ENCODE measurements around the gene IRF2BPL.

IRF2BPL gene

GRCh38 chr14:77043984-77044485 lies 15.5 kb upstream of the IRF2BPL start:
- no peak for DNase-seq (ENCODE audit: insufficient read length, low spot score)
- TF ChIP-seq, protein P1, sequence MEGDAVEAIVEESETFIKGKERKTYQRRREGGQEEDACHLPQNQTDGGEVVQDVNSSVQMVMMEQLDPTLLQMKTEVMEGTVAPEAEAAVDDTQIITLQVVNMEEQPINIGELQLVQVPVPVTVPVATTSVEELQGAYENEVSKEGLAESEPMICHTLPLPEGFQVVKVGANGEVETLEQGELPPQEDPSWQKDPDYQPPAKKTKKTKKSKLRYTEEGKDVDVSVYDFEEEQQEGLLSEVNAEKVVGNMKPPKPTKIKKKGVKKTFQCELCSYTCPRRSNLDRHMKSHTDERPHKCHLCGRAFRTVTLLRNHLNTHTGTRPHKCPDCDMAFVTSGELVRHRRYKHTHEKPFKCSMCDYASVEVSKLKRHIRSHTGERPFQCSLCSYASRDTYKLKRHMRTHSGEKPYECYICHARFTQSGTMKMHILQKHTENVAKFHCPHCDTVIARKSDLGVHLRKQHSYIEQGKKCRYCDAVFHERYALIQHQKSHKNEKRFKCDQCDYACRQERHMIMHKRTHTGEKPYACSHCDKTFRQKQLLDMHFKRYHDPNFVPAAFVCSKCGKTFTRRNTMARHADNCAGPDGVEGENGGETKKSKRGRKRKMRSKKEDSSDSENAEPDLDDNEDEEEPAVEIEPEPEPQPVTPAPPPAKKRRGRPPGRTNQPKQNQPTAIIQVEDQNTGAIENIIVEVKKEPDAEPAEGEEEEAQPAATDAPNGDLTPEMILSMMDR (IDR thresholded peaks at IDR 0.05; ENCODE audit: insufficient read depth, missing control alignments), result no peak
- FAIRE-seq, result no peak

- FAIRE-seq (no peak), DNase-seq (ENCODE audit: insufficient read length, low spot score) (no peak)
- TF ChIP-seq, protein P1 (IDR thresholded peaks at IDR 0.05; ENCODE audit: insufficient read depth, missing control alignments), result no peak
Measured at GRCh38 chr14:77043177-77043983, 14.9 kb upstream of the IRF2BPL start.

DNA sequence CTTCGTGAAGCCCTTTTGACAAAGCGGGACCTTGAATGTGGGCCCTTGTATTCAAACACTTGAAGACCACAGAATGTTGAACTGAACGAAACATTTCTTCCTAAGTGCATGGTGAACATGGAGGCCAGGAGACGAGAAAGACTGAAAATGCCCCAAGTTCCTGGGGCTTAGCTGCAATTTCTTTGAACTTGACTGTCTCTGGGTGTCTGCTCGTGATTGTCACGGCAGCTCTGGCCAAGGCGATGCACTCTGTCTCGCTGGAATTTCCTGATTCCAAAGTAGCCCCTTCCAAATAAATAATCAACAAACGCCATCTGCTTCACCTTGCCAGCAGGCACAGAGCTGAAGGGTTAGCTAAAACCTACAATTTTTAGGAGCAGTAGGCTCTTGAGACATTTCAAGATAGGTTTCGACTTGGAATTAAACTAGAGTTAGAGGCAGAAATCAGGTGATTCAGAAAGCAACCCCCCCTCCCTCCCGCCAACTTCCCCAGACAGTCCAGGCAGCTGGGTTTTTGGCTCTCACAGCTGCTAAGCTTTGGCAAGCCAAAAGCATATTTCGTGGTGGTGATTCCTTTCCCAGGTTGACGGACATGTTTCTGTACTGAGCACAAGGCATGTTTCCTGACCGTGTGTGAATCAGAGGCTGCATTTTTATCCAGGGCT lies 13.5 kb upstream of the IRF2BPL start:
- FAIRE-seq, result no peak
- no peak for DNase-seq (ENCODE audit: insufficient read length, low spot score)
- TF ChIP-seq, protein P1 (IDR thresholded peaks at IDR 0.05; ENCODE audit: insufficient read depth, missing control alignments), result no peak

GRCh38 chr14:77040741-77041653 lies 12.5 kb upstream of the IRF2BPL start:
- FAIRE-seq (no peak), DNase-seq (ENCODE audit: insufficient read length, low spot score) (no peak)
- TF ChIP-seq, protein P1 (IDR thresholded peaks at IDR 0.05; ENCODE audit: insufficient read depth, missing control alignments), result no peak

DNA sequence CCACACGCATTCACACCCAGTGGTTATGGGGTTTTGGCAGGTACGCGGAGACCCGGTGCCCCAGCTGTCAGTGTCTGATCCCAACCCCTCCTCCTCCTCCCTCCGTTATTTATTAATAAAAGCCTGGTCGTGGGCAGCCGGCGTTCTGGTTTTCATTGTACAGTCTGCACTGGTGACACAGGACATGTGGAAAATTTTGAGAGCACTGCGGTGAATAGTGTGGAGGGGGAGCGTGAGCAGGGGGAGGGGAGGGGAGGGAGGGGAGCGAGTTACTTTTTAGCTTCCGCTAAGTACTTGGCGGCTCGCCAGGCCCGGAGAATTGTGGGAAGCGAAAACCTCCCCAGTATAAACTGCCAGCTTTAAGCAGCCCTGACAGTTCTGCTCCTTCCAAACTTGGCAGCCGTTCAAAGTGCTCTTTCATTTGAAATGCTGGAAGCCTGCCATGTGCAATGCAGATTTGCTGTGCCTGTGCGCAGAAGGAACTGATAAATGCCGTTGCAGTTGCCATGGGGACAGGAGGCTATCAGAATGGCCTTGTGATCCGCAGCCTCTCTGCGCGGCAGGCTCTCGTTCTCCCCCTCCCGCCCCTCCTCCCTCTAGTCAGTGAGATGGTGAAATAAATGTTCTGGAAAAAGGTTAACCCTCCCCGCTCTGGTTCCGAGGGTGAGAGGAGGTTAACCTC lies 11.7 kb upstream of the IRF2BPL start:
- DNase-seq (ENCODE audit: insufficient read length, low spot score) (no peak), FAIRE-seq (no peak)
- TF ChIP-seq, protein P1 (IDR thresholded peaks at IDR 0.05; ENCODE audit: insufficient read depth, missing control alignments), result no peak

GRCh38 chr14:77039285-77040058 lies 11.0 kb upstream of the IRF2BPL start:
- FAIRE-seq (no peak), DNase-seq (ENCODE audit: insufficient read length, low spot score) (no peak)
- TF ChIP-seq, protein P1 (IDR thresholded peaks at IDR 0.05; ENCODE audit: insufficient read depth, missing control alignments), result no peak

Data from D721Med (cell line).